Heart left ventricle (tissue), 16 donors: Measurements from ENCODE around the gene MRPS35. TPM values are rescaled to one million over a fixed set of nuclear protein-coding genes. Genes with fewer than 3 reads are reported as not detected.

ENCODE experiments used
- ATAC-seq, 4 donors: fragments of 200-7000 bp; cut with Tn5 transposase; one replicate each; pipeline ENCODE4 v1.9.1; 2020 to 2022; ENCODE audit warnings: moderate library complexity in 4 of 4, mild to moderate bottlenecking in 3 of 4, moderate number of reproducible peaks in 1 of 4
- DNase-seq, 5 donors: peaks; one replicate each; pipeline ENCODE4 v3.0.0-alpha.2; 2020
- H3K27ac ChIP-seq, 12 donors: fragments of 200-600 bp; sonication (generic) in 4 of 12; one replicate each; pipeline versions ENCODE4 v1.5.0 to v1.8.0; 2016 to 2022; ENCODE audit warnings: mild to moderate bottlenecking in 2 of 12
- H3K27me3 ChIP-seq, 9 donors: fragments of 200-600 bp; sonication (generic) in 2 of 9; one replicate each; pipeline versions ENCODE4 v1.5.1 to v1.8.0; 2016 to 2022; ENCODE audit warnings: mild to moderate bottlenecking in 3 of 9
- H3K36me3 ChIP-seq, 9 donors: fragments of 200-600 bp; sonication (generic) in 2 of 9; one replicate each; pipeline versions ENCODE4 v1.5.0 to v1.8.0; 2018 to 2022; ENCODE audit warnings: mild to moderate bottlenecking in 2 of 9
- H3K4me1 ChIP-seq, 12 donors: fragments of 200-600 bp; sonication (generic) in 4 of 12; one replicate each; pipeline versions ENCODE4 v1.5.0 to v1.8.0; 2016 to 2022; ENCODE audit warnings: mild to moderate bottlenecking in 3 of 12
- H3K4me3 ChIP-seq, 12 donors: fragments of 200-600 bp; sonication (generic) in 4 of 12; one replicate each; pipeline versions ENCODE4 v1.5.0 to v1.8.0; 2017 to 2022; ENCODE audit warnings: mild to moderate bottlenecking in 9 of 12, moderate library complexity in 4 of 12
- H3K9me3 ChIP-seq, 12 donors: fragments of 200-600 bp; sonication (generic) in 4 of 12; one replicate each; pipeline versions ENCODE4 v1.5.0 to v1.8.0; 2016 to 2022; ENCODE audit warnings: mild to moderate bottlenecking in 1 of 12
- CTCF ChIP-seq, 12 donors: fragments of 200-600 bp; sonication (generic) in 4 of 12; IDR thresholded peaks; one replicate each; pipeline versions ENCODE4 v1.5.0 to v1.8.0; 2018 to 2022; ENCODE audit warnings: antibody characterized with exemption in 12 of 12, mild to moderate bottlenecking in 5 of 12
- POLR2A ChIP-seq, 2 donors: fragments of 450-650 bp; IDR thresholded peaks; one replicate each; pipeline ENCODE4 v1.6.1; 2017; ENCODE audit warnings: antibody characterized with exemption in 2 of 2, mild to moderate bottlenecking in 2 of 2, moderate library complexity in 2 of 2
- WGBS, 4 donors: extraction: QIAGEN DNeasy Blood & Tissue Kit in 2 of 4; methylation state at CpG; one replicate each; pipeline versions ENCODE4 v1.1.5 to v1.1.7; 2013 to 2018; 5-methylcytosine and 5-hydroxymethylcytosine counted together
- intact Hi-C, 10 donors: fragments of 100-400 bp; cut with DNase I; formaldehyde crosslinking; loops; one replicate each; pipeline versions ENCODE4 v1.11.1 to v1.14.2; 2022
- polyA plus RNA-seq, 2 donors: library from polyadenylated mRNA; stranded (reverse); fragments of 200-250 nt; gene quantifications; one replicate each; pipeline ENCODE4 v1.2.3, GENCODE V29; 2013
- total RNA-seq, 9 donors: library from RNA; depleted of rRNA in 2 of 9; stranded (reverse); fragments of >200 nt in 2 of 9; fragmentation: NEBNext Ultra II Directional in 3 of 9; extraction: Animal tissue kit (Norgen Biotek cat#: 25700) in 3 of 9; gene quantifications; one replicate each; pipeline versions ENCODE4 v1.1.0 to v1.2.4, GENCODE V29; 2016 to 2023
- donor health status: ischemic (EF 13 %, LVEDD 7.1; RV severe dilation, severe dysfunction).
- donor health status: healthy with polysubstance abuse.
- donor health status: DM: no; HTN: yes; CAD: no.
- donor health status: DM: no; HTN: no; CAD: no.
- donor health status: ischemic (EF 25% LVEDD 6.9; RV normal size, moderate dysfunction).
- donor health status: ischemic (EF 25% LVEDD 5.7; RV mildly dilated, moderate dysfunction).
- donor health status: healthy.
- donor health status: DM: yes; HTN: yes; CAD: no.
- donor health status: ischemic (EF 35%, LVEDD 5.7; RV mildly dilated, moderate dysfunction).
- donor health status: nonischemic (EF 11% LVEDD 7.7; RV severe dilation, severe dysfunction).
- donor health status: DM: yes; HTN: yes; CAD: no.
- donor health status: PGD.
- donor health status: ischemic (EF 29% LVEDD 5.4; RV normal size, mild dysfunction).
- donor health status: nonischemic (EF 23%, LVEDD 6.1; RV moderate dilation, normal function).

The MRPS35 gene
- total and polyA plus RNA-seq, 11 donors = 39.8 to 94.1 (median 59.6) TPM

- TF ChIP-seq POLR2A (IDR thresholded peaks at IDR 0.05) = no peak
- TF ChIP-seq CTCF (IDR thresholded peaks at IDR 0.05) = no peak
- intact Hi-C loops = loop anchor here in 1 of 10 donors (5.0 to 10.0 kb wide), 2 partner anchors 72 to 695 kb away; partner anchors contain the start of genes KLHL42, MANSC4 and TM7SF3
- peak overlapping the region; percentile 2 to 92 (median 82) for H3K27ac ChIP-seq
- peaks cover 0 to 27% (median 15%) of the 10 kb centered on the region in 12 donors for H3K4me1 ChIP-seq
- DNase-seq (no peak), ATAC-seq (peak; percentile 43 to 56 (median 47))
- peak overlapping the region; percentile 56 to 99 (median 84) for H3K4me3 ChIP-seq
- H3K36me3 ChIP-seq = peaks cover 0 to 11% (median under 1%) of the 10 kb centered on the region in 9 donors
- WGBS, 4 donors = 15 to 30% (median 17%) methylated on average over 24 of the region's 24 CpGs
- H3K27me3 ChIP-seq = no peaks in the 10 kb centered on the region
- no peaks in the 10 kb centered on the region for H3K9me3 ChIP-seq
Measured at GRCh38 chr12:27709932-27710591, 570 bp upstream of the MRPS35 start.

- WGBS, 4 donors = 1% methylated on average over 11 of the region's 11 CpGs
- intact Hi-C loops = loop anchor here in 1 of 10 donors (5.0 kb wide), 1 partner anchor 71 kb away; the partner anchor contains the start of genes KLHL42 and MANSC4
- no peak for ATAC-seq
- Histone ChIP-seq H3K27me3 (no peaks in the 10 kb centered on the region), H3K36me3 (peaks cover 0 to 23% (median 13%) of the 10 kb centered on the region in 9 donors), H3K9me3 (no peaks in the 10 kb centered on the region), H3K4me3 (peak overlapping the region; percentile 56 to 99 (median 84)), H3K27ac (peak overlapping the region in 11 of 12 donors; percentile 72 to 92 (median 82)), H3K4me1 (peaks cover 0 to 27% (median 15%) of the 10 kb centered on the region in 12 donors)
- DNase-seq = no peak
- TF ChIP-seq CTCF (IDR thresholded peaks at IDR 0.05) = no peak
- TF ChIP-seq POLR2A (IDR thresholded peaks at IDR 0.05) = no peak
Measured at GRCh38 chr12:27711317-27711682, 668 bp downstream of the MRPS35 start.

- intact Hi-C loops = loop anchor here in 1 of 10 donors (5.0 kb wide), 1 partner anchor 70 kb away; the partner anchor contains the start of genes KLHL42 and MANSC4
- no peak for DNase-seq
- ATAC-seq = no peak
- no peak for TF ChIP-seq POLR2A (IDR thresholded peaks at IDR 0.05)
- no peak for TF ChIP-seq CTCF (IDR thresholded peaks at IDR 0.05)
- no peaks in the 10 kb centered on the region for H3K9me3 ChIP-seq
- H3K4me3 ChIP-seq = peak overlapping the region in 9 of 12 donors; percentile 68 to 98 (median 84)
- H3K27me3 ChIP-seq = no peaks in the 10 kb centered on the region
- peaks cover 4 to 30% (median 20%) of the 10 kb centered on the region in 9 donors for H3K36me3 ChIP-seq
- peaks cover 0 to 27% (median 15%) of the 10 kb centered on the region in 12 donors for H3K4me1 ChIP-seq
- no peak overlapping the region for H3K27ac ChIP-seq
- WGBS, 4 donors = 53 to 71% (median 68%) methylated on average over 2 of the region's 2 CpGs
Measured at GRCh38 chr12:27711967-27712366, 1.3 kb downstream of the MRPS35 start.

GRCh38 chr12:27723212-27723611, 12.6 kb downstream of the MRPS35 start:
- no peaks in the 10 kb centered on the region for H3K4me1 ChIP-seq
- ATAC-seq = no peak
- H3K27ac ChIP-seq = no peak overlapping the region
- no peaks in the 10 kb centered on the region for H3K27me3 ChIP-seq
- H3K9me3 ChIP-seq = no peaks in the 10 kb centered on the region
- TF ChIP-seq CTCF (IDR thresholded peaks at IDR 0.05) (no peak), POLR2A (IDR thresholded peaks at IDR 0.05) (no peak)
- intact Hi-C loops = loop anchor here in 1 of 10 donors (10.0 kb wide), 1 partner anchor 62 kb away; the partner anchor contains the start of genes KLHL42 and MANSC4
- WGBS, 4 donors = 80 to 93% (median 89%) methylated on average over 1 of the region's 1 CpG
- H3K4me3 ChIP-seq = no peak overlapping the region
- H3K36me3 ChIP-seq = peaks cover 0 to 98% (median 80%) of the 10 kb centered on the region in 9 donors
- no peak for DNase-seq
